Epidermal melanocyte (primary cell): ENCODE measurements around the gene SELENON.

ENCODE experiments used
- DNase-seq: peaks from one replicate; pipeline ENCODE4 v3.0.0; 2011; ENCODE audit warnings: low spot score; ENCODE audit not compliant: insufficient read length

SELENON gene, protein sequence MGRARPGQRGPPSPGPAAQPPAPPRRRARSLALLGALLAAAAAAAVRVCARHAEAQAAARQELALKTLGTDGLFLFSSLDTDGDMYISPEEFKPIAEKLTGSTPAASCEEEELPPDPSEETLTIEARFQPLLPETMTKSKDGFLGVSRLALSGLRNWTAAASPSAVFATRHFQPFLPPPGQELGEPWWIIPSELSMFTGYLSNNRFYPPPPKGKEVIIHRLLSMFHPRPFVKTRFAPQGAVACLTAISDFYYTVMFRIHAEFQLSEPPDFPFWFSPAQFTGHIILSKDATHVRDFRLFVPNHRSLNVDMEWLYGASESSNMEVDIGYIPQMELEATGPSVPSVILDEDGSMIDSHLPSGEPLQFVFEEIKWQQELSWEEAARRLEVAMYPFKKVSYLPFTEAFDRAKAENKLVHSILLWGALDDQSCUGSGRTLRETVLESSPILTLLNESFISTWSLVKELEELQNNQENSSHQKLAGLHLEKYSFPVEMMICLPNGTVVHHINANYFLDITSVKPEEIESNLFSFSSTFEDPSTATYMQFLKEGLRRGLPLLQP

DNA sequence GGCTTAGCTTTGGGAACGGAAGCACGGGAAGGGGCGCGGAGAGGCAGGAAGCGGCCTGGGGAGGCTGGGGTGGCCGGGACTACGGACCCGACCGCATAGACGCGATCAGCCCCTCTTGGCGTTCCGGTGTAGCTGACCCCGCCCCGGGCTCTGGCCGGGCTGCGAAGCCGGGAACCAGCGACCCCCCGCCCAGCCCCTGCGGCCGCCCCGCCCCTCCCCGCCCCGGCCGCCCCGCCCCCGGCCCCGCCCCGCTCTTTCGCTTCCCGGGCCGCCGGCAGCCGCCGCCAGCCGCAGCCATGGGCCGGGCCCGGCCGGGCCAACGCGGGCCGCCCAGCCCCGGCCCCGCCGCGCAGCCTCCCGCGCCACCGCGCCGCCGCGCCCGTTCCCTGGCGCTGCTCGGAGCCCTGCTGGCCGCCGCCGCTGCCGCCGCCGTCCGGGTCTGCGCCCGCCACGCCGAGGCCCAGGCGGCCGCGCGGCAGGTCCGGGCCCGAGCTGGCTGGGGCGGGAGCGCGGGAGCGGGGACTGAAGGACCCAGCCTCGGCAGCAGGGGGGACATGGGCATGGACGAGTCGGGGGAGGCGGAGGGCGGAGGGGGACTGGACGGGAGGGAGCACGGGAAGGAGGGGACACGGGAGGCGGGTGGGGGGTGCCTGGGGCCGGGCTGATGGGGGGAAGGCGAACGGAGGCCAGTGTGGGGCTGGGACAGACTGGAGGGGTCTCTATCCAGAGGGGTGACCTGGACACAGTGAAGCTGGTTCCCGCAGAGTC lies at the start of gene SELENON:
SELENON (plus strand) TSS at position 259 of the 768 bp plus-strand sequence; CDS start at position 297, 38 bp downstream.
- DNase-seq: peak; percentile 79

DNA sequence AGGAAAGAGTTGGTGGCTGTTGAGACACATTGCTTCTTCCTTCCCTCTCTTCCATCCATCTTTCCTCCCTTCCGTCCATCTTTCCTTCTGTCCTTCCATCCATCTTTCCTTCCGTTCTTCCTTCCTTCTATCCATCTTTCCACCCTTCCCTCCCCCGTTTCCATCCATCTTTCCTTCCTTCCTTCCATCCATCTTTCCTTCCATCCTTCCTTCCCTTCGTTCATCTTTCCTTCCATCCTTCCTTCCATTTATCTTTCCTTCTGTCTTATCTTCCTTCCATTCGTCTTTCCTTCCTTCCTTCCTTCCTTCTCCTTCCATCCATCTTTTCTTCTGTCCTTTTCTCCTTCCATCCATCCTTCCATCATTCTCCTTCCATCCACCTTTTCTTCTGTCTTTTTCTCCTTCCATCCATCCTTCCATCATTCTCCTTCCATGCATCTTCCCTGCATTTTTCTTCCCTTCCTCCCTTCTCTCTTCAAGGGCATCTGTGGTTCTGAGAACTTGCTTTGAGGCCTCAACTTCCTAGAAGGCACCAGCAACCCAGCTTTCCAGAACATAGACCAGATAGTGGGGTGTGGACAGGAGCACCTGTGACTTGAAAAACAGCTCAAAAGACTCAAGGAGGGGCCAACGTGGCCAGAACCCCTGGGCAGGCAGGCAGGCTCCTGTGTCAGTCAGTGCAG lies 48.9 kb upstream of the SELENON start:
- DNase-seq: no peak

DNA sequence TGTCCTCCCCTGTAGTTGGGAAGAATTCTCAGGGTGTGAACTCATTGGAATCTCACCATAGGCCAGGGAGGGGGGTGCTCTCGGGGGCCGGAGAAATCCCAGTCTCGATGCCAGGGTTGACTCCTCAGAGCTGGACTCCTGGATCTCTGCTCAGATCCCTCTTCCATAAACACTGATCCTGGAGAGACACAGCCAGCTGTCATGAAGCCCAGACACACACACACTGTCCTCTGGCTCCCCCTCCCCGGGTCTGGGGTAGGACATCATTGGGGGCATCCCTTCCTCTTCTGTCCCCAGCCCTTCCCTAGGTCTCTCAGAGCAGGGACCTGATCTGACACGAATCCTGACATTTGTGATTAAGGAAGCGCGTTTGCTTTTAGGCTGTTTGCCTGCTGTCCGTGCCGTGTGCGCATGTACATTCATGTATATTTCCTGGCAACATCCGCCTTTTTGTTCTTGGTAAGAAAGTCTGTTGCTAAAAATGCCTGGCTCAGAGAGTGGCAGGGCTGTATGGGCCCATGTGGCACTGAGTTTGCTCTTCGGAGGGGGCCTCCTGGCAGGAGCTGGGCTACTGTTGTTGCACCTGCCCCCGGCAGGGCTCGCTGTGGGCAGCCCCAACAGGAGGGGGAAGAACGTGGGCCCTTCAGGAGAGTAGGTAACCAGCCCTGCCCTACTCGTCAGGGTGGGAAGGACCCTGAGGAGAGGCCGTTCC lies 45.4 kb upstream of the SELENON start:
- no peak for DNase-seq

DNA sequence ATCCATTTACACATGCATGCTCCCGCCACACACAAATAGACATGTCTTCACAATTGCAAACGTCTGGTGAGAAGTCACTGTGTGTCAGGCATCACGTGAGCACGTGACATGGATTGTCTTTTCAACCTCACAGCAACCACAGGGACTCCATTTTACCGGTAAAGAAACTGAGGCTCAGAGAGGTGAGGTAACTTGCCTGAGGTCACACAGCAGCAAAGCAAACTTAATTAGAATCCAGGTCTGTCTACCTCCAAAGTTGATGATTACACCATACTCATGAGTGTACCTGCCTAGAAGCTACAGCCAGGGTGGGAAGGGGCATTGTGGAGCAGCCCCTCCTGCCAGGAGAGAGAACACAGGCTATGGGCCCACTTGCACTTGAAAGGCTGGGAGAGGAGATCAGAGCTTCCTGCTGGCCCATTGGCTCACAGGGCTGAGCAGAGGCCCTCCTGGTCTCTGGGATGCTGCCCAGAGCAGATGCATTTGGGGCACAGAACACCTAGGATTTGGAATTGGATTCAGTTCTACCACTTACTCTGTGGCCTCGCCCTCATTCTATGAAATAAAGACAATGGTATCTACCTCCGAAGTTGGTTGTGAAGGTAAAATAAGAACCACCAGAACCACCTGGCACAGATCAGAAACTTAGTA lies 44.4 kb upstream of the SELENON start:
- DNase-seq: no peak

DNA sequence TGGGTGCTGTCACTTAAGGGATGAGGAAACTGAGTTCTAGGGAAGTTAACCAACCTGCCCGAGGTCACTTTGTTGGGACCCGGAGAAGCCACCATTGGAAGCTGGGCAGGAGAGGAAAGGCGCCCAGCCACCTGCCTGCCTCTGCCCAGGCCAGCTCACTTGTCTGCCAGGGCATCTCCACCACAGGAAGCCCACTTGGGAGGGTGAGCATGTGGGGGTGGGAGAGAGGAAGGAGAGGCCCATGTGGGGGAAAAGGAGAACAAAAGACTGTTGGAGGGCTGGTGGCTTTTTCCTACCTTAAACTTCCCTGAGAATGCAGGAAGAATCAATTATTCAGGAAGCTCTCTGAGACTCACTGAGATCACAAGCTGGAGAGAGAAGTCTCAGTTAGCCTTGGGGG lies 43.8 kb upstream of the SELENON start:
- DNase-seq: no peak

DNA sequence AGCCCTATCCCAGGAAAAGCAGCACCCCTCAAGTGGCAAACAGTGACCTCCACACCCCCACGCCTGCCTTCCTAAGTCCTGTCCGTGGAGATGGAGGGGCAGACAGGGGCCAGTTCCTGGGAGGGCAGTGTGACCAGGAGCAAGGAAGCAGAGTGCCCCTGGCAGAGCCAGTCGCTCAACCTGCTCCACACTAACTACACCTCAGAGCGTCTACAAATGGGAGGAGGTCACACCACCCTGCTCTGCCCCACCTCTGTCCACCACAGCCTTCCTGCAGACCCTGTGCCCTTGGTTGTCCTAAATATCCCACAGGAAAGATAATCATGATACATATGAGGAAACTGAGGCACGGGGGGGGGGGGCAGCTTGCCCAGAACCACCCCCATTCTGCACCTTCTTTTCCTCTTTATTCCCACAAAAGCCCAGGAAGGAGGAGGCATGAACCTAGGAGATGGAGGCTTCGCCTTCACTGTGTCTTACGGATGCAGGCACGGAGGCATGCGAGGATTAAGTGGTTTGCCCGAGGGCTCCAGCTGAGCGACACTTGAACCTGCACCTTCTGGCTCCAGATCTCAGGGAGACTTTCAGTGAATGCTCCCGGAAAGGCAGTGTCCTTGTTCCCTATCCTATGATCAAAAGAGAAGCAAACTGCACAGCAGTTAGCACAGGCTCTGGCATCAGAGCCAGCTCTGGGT lies 42.7 kb upstream of the SELENON start:
- no peak for DNase-seq

DNA sequence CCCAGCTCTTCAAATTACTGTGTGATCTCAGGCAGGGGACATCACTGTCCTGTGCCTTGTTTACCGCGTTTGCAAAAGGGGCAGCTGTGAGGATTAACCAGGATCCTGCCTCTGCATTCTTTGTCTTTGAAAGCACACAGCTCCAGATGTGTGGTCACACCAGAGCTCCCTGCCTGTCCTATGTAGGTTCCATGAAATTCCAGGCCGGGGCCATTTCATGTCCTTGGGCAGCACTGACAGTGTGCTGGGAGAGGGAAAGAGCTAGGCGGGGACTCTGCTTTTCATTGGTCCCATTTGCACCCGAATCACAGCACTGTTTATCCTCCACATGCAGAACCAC lies 42.2 kb upstream of the SELENON start:
- no peak for DNase-seq

DNA sequence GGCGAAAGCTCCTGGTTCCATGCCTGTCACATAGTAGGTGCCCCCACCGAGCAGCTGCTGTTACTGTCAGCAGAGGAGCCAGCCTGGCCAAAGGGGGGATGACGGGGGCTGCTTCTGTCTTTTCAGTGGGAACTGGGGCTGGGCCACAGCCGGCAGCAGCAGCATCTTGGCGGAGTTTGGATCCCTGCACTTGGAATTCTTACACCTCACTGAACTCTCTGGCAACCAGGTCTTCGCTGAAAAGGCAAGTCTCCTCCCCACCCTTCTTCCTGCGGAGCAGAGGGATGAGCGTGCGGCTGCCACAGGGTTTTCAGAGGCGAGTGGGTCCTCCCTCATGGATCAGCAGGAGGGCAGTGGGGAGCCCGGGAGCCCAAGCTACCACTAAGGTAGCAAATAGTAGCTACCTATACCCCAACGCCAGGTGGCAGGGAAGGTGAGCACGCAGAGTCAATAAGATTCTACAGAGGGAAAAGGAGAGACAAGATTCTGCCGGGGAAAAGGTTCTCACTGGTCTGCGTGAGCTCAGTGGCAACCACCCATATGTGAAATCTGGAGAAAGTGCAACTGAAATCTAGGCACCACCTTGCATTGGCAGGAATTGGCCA lies 41.4 kb upstream of the SELENON start:
- DNase-seq: no peak

DNA sequence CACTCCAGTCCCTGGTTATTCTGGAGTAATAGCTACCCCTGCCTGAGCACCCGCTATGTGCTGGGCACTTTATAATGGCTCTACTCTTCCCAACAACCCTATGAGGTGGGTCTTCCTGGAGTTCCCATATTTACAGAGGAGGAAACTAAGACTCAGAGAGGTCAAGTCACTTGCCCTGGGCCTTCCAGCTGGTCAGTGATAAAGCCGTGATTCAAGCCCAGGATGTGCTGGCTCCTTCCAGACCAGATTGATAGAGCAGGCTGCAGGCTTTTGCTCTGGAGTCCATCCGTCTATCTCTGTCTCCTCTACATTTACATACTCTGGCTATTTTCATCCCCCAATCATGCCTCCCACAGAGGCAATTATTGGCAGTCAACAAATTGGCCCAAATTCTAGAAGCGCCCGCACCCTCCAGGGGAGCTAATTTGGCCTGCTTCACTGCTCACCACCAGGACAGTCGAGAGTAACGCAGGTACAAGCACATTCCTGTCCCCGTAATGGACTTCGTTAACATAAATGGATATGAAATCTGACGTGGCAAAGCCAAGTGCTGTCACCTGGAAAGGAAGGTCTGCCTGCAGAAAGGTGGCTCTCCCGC lies 39.8 kb upstream of the SELENON start:
- no peak for DNase-seq

DNA sequence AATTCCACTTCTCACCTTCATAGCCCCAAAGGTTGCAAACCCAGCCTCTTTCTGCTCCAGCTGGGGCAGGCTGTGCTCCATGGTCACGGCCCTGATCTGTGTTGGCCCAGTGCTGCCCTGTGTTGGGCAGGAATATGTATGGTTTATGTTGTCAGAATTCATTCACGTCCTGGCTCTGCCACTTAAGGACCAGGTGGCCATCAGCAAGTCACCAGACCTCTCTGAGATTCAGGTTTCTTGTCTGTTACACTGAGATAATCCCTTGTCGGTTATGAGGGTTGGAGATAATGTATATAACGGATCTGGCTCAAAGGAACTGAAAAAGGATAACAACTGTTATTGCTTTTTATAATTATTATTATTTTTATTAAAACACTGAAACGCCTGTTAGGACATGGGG lies 39.1 kb upstream of the SELENON start:
- no peak for DNase-seq

DNA sequence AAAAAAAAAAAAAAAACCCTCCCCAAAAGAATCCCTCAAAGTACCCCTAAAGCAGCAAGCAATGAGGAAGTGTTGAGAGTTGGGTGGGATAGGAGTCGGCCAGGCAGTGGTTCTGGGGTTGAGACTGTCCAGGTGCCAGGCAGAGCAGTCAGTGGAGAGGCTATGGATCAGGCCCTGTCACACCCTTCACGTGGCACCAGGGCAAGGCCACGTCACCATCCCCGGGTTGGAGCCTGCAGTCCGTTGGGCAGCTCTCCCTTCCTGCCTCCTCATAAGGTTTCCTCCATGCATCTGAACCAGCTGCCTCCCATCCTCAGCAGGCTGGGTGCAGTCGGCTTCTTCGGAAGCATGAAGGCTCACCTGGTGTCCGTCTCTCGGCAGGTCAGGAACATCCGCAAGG lies 36.5 kb upstream of the SELENON start:
- DNase-seq: no peak

DNA sequence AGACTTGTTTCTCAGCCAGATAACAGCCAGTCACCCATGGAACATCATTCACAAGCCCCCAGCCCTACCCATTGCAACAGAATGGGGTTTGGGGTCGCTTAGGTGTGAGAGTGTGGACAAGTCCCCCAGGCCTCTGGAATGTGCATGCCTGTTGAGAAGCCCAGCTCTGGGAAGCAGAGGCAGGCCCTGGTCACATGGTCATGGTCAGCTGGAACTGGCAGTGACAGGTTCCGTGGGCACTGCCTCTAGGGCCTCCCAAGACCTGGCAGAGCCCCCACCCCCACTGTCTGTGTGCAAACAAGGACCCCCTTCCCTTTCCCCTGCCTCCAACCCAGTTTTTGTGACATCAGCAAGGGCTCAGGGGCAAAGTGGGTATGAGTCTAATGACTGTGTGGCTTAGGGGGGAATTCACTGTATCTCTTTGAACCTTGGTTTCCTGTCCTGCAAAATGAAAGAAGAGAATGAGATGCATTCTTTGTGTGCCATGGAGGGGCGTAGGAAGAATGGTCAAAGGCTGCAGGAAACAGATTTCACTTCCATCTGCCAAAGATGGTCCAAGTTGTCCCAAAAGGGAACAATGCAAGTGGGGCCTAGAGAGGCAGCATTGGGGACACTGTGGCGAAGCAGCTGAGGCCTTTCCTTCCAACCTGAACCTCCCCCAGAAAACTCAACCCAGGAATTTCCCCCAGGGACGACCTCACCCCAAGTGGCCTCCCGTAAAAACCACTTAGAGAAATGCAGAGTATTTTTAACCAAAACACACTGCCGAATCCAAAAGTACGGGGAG lies 34.7 kb upstream of the SELENON start:
- no peak for DNase-seq

DNA sequence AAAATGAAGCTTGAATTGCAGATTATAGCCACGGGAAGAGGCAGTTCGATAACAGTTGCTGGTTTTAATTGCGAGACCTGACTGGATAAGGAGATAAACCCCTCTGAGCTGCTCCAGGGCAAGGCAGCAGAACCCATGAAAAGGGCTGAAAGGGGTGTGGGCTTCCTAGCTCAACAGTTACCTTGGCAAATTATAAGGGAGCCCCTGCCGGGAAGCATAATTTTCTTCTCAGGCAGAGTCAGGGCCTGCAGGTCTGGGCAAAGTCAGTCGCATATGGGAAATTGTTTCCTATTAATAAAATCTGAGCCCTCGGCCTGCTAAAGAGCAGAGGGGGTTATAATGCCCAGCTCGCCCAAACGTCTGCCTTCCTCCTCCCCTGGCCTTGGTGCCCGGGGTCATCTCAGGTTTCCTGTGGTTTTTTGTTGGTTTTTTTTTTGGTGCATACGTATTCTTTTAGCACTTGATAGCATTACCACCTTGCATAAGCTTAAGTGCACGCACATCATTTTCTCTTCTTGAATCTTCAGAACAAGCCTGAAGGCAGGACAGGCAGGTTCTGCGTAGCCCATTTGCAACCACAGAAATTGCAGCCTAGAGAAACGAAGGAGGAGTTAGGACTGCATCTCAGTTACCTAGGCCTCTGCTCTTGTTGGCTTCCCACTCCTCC lies 33.9 kb upstream of the SELENON start:
- no peak for DNase-seq

DNA sequence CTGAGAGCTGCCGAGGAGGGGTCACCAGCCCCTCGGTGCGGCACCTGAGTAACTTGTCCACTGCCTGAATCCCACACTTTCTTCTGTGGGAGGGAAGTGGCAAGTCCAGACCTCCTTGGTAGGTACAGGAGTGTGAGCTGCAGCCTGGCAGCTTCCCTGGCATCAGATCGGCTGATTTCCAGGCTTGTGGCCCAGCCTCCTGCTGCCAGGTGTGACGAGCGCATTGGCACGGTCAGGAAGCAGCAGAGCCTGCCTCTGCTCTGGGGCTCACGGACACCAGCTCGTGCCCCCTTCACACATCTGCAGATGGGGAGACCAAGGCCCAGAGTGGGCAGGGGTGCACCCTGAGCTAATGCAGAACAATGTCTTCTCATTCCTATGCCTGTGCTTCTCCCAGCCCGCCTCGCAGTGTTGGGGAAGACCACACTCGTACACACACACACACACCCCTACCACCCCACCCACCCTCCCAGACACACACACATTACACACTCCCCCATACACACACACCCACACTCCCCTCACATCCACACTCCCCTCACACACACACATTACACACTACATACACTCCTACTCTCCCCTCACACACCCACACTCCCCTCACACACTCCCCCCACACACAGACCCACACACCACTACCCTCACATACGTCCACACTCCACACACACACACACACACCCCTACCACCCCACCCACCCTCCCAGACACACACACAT lies 33.1 kb upstream of the SELENON start:
- no peak for DNase-seq

DNA sequence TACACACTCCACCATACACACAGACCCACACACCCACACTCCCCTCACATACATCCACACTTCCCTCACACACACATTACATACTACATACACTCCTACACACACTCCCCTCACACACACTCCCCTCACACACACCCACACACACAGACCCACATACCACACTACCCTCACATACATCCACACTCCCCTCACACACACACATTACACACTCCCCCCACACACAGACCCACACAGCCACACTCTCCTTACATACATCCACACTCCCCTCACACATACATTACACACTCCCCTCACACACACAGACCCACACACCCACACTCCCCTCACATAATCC lies 32.6 kb upstream of the SELENON start:
- DNase-seq: no peak

DNA sequence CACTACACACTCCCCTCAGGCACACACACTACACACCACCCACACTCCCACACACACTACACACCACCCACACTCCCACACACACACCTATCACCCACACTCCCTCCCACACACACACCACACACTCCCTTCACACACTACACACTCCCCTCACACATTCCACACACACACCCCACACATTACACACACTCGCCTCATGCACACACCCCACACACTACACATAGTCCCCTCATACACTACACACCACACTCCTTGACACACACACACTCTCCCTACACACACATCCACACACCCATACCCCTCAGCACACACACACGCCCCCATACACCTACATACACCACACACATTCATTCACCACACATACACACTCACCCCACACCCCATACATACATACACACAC lies 31.0 kb upstream of the SELENON start:
- no peak for DNase-seq

DNA sequence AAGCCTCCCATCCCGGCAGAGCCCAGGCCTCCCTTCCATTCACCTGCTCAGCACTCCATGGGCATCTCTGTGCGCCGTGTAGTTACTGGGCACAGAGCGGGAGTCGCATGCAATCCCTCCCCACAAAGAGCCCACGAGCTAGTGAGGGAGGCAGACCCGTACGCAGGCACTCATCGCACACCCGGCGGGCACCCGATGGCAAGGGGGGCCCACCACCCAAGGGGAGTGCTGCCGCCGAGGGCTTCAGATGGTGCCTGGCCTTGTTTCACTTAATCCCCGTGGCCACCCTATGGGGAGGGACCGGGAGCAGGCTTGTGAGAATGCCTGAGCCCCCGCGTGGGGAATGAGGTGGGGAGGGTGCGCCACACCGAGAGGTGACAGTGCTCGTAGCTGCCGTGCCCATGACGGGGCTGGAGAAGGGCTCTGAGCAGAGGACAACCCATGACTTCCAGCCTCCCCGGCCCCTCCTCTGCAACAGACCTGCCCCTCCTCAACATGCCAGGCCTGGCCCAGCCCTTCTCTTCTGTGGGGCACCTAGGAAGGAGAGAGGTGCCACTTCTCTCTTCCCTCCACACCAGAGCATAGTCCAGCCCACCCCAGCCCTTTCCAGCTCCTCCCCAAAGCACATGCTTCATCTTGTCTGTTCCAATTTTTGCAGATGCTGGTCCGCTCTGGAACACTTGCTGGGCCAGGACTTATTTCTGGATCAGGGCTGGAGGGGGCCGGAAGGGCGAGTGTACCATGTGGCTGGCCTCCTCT lies 30.2 kb upstream of the SELENON start:
- DNase-seq: no peak
